Fibroblast of lung (primary cell): ENCODE results near the gene PYGL. TPM values are rescaled to one million over a fixed set of nuclear protein-coding genes. Genes with fewer than 3 reads are reported as not detected.
A peak's percentile ranks its signal among the peaks of the same experiment; 100 is the strongest.

ENCODE experiments used
- DNase-seq, 2 donors: peaks; one replicate each; pipeline versions ENCODE4 v3.0.0 to v3.0.0-alpha.2; 2010; ENCODE audit warnings: low read depth in 2 of 2
- H2AFZ ChIP-seq: 2 replicates; pipeline ENCODE4 v1.5.1; 2012; ENCODE audit warnings: low read length, control low read depth, inconsistent platforms
- H3K27ac ChIP-seq: 2 replicates; pipeline ENCODE4 v1.5.1; 2011; ENCODE audit warnings: low read length, control low read depth; ENCODE audit not compliant: insufficient read depth
- H3K27me3 ChIP-seq: 2 replicates; pipeline ENCODE4 v1.5.1; 2011; ENCODE audit warnings: mild to moderate bottlenecking, low read length; ENCODE audit not compliant: control insufficient read depth, insufficient read depth
- H3K36me3 ChIP-seq: 2 replicates; pipeline ENCODE4 v1.5.1; 2011; ENCODE audit warnings: low read length; ENCODE audit not compliant: control insufficient read depth, insufficient read depth
- H3K4me1 ChIP-seq: 2 replicates; pipeline ENCODE4 v1.5.1; 2011; ENCODE audit warnings: low read length; ENCODE audit not compliant: control insufficient read depth, insufficient read depth; ENCODE audit errors: extremely low read depth
- H3K4me2 ChIP-seq: 2 replicates; pipeline ENCODE4 v1.5.1; 2011; ENCODE audit warnings: low read length, control low read depth; ENCODE audit not compliant: insufficient read depth; ENCODE audit errors: extremely low read depth
- H3K4me3 ChIP-seq, 4 experiments: fragments of 200-600 bp in 1 of 4; sonication (generic) in 1 of 4; replicated peaks in 1 of 4; 2 replicates each; pipeline ENCODE4 v1.5.1; 2011 to 2016; ENCODE audit warnings: low read length in 4 of 4, low read depth in 3 of 4, mild to moderate bottlenecking in 3 of 4, control low read depth in 2 of 4, inconsistent platforms in 1 of 4, mixed read lengths in 1 of 4; ENCODE audit not compliant: insufficient read depth in 1 of 4; ENCODE audit errors: control extremely low read depth in 1 of 4
- H3K79me2 ChIP-seq: 2 replicates; pipeline ENCODE4 v1.5.1; 2012; ENCODE audit warnings: mild to moderate bottlenecking, low read length, inconsistent platforms; ENCODE audit not compliant: control insufficient read depth, insufficient read depth
- H3K9ac ChIP-seq: 2 replicates; pipeline ENCODE4 v1.5.1; 2011; ENCODE audit warnings: mild to moderate bottlenecking, low read length, control low read depth; ENCODE audit not compliant: insufficient read depth
- H3K9me3 ChIP-seq: 2 replicates; pipeline ENCODE4 v1.5.1; 2012; ENCODE audit warnings: low read depth, low read length; ENCODE audit not compliant: control insufficient read depth, insufficient read depth
- H4K20me1 ChIP-seq: 2 replicates; pipeline ENCODE4 v1.5.1; 2011; ENCODE audit warnings: low read length; ENCODE audit not compliant: control insufficient read depth, insufficient read depth; ENCODE audit errors: extremely low read depth
- EZH2 ChIP-seq: IDR thresholded peaks from 2 replicates; pipeline ENCODE4 v1.5.1; 2012; ENCODE audit warnings: low read length, control low read depth, mild to moderate bottlenecking; ENCODE audit errors: missing control alignments
- polyA plus RNA-seq, 2 donors: library from polyadenylated mRNA; depleted of rRNA in 1 of 2; stranded (reverse) in 1 of 2; unstranded in 1 of 2; fragments of >200 nt; gene quantifications; 2 replicates each; pipeline ENCODE4 v1.2.1, GENCODE V29; 2011 to 2012; ENCODE audit warnings: missing spikeins in 1 of 2
- total RNA-seq: library from RNA; depleted of rRNA; stranded (reverse); fragments of >200 nt; gene quantifications from 2 replicates; pipeline ENCODE4 v1.2.1, GENCODE V29; 2014
- TF ChIP-seq, protein P1 (sequence below), 2 donors: IDR thresholded peaks in 1 of 2; conservative IDR thresholded peaks in 1 of 2; 1 replicate in 1 of 2; 2 replicates in 1 of 2; pipeline ENCODE4 v1.5.1; 2011 to 2012; ENCODE audit warnings: low read length in 2 of 2, control low read depth in 1 of 2, inconsistent platforms in 1 of 2, low read depth in 1 of 2, mild to moderate bottlenecking in 1 of 2

PYGL gene
- total and polyA plus RNA-seq, 2 donors (not counting 1 experiment from before 2014, with no cell fraction given), result 56.2 to 76.8 TPM

GRCh38 chr14:50985124-50985858 is 41.0 kb upstream of the PYGL start:
- Histone ChIP-seq H3K4me1 (no peaks in the 10 kb centered on the region), H4K20me1 (no peaks in the 10 kb centered on the region), H3K9me3 (no peaks in the 10 kb centered on the region), H3K27me3 (peaks cover 7% of the 10 kb centered on the region), H3K36me3 (no peaks in the 10 kb centered on the region), H2AFZ (no peak overlapping the region), H3K4me3 (no peak overlapping the region), H3K27ac (no peak overlapping the region), H3K4me2 (no peak overlapping the region), H3K79me2 (no peaks in the 10 kb centered on the region), H3K9ac (no peak overlapping the region)
- TF ChIP-seq, protein P1, sequence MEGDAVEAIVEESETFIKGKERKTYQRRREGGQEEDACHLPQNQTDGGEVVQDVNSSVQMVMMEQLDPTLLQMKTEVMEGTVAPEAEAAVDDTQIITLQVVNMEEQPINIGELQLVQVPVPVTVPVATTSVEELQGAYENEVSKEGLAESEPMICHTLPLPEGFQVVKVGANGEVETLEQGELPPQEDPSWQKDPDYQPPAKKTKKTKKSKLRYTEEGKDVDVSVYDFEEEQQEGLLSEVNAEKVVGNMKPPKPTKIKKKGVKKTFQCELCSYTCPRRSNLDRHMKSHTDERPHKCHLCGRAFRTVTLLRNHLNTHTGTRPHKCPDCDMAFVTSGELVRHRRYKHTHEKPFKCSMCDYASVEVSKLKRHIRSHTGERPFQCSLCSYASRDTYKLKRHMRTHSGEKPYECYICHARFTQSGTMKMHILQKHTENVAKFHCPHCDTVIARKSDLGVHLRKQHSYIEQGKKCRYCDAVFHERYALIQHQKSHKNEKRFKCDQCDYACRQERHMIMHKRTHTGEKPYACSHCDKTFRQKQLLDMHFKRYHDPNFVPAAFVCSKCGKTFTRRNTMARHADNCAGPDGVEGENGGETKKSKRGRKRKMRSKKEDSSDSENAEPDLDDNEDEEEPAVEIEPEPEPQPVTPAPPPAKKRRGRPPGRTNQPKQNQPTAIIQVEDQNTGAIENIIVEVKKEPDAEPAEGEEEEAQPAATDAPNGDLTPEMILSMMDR (conservative IDR thresholded peaks at IDR 0.05 in 1 of 2, IDR thresholded peaks at IDR 0.05 in 1 of 2; ENCODE audit: low read depth in 1 of 2, low read length in 2 of 2), result no peak
- TF ChIP-seq EZH2, result no peak
- DNase-seq, result peak; percentile 11 to 27

- H2AFZ ChIP-seq, result no peak overlapping the region
- no peak overlapping the region for H3K27ac ChIP-seq
- no peaks in the 10 kb centered on the region for H4K20me1 ChIP-seq
- H3K79me2 ChIP-seq, result no peaks in the 10 kb centered on the region
- TF ChIP-seq, protein P1 (conservative IDR thresholded peaks at IDR 0.05 in 1 of 2, IDR thresholded peaks at IDR 0.05 in 1 of 2; ENCODE audit: low read depth in 1 of 2, low read length in 2 of 2), result no peak
- TF ChIP-seq EZH2, result no peak
- no peak for DNase-seq
- no peak overlapping the region for H3K4me3 ChIP-seq
- peaks cover 9% of the 10 kb centered on the region for H3K27me3 ChIP-seq
- H3K36me3 ChIP-seq, result no peaks in the 10 kb centered on the region
- no peaks in the 10 kb centered on the region for H3K4me1 ChIP-seq
- H3K9me3 ChIP-seq, result no peaks in the 10 kb centered on the region
- H3K4me2 ChIP-seq, result no peak overlapping the region
- no peak overlapping the region for H3K9ac ChIP-seq
Measured at GRCh38 chr14:50984036-50984710, 39.9 kb upstream of the PYGL start.

DNA sequence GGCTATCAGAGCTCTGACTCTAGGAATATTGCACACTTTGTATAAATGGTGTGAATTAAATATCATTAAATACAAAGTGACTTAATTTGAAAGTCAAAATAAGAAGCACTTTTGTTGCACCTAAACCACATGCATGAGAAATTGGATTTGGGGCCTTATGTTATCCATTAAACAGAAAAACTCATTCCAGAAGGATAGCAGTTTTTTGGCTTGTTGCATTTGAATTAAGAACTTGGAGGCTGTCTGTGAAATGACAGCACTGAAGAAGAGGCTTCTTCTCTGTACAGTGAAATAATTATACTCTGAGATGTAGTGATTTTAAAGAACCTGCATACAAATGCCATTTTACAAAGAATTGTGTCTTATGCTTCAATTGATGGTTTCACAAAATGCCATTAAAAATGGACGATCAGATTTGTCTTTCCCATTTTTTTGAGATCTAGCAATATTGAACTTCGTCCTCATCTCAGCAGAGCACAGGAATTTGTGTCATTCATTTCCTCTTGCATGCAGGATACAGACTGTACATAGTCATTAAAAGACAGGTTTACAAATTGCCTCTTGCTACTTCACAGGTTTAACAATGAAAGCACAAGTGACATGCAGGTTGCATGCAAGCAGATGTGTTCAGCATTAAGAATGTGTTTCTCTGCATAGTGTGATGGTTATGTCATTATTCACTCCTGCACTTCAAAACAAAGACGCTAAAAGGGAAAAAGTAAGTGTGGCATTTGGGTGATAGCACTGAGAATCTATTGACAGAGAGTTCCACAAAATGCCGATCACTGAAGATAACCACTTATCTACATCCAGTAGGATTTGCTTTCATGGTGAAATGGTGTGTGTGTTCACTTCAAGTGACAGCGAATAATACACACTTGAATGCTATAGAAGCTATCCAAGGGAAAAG is 35.9 kb upstream of the PYGL start:
- H3K4me3 ChIP-seq, result no peak overlapping the region
- DNase-seq, result no peak
- H4K20me1 ChIP-seq, result no peaks in the 10 kb centered on the region
- H3K4me2 ChIP-seq, result no peak overlapping the region
- H3K27ac ChIP-seq, result no peak overlapping the region
- H3K79me2 ChIP-seq, result no peaks in the 10 kb centered on the region
- TF ChIP-seq, protein P1 (conservative IDR thresholded peaks at IDR 0.05 in 1 of 2, IDR thresholded peaks at IDR 0.05 in 1 of 2; ENCODE audit: low read depth in 1 of 2, low read length in 2 of 2), result no peak
- no peak for TF ChIP-seq EZH2
- no peaks in the 10 kb centered on the region for H3K9me3 ChIP-seq
- no peak overlapping the region for H2AFZ ChIP-seq
- H3K27me3 ChIP-seq, result peaks cover 19% of the 10 kb centered on the region
- no peaks in the 10 kb centered on the region for H3K4me1 ChIP-seq
- no peak overlapping the region for H3K9ac ChIP-seq
- no peaks in the 10 kb centered on the region for H3K36me3 ChIP-seq
